GM21390 (cell line): ENCODE results near the gene LTO1.
"Not testable (repeated sequence)": the region's sequence is repeated elsewhere in the genome, so short reads cannot be mapped to it uniquely, and the experiment has no call there.

ENCODE experiments used
- ATAC-seq: cut with Tn5 transposase; IDR thresholded peaks from one replicate; pipeline ENCODE4 v1.9.1; 2021; ENCODE audit not compliant: unreplicated experiment

LTO1 gene

DNA sequence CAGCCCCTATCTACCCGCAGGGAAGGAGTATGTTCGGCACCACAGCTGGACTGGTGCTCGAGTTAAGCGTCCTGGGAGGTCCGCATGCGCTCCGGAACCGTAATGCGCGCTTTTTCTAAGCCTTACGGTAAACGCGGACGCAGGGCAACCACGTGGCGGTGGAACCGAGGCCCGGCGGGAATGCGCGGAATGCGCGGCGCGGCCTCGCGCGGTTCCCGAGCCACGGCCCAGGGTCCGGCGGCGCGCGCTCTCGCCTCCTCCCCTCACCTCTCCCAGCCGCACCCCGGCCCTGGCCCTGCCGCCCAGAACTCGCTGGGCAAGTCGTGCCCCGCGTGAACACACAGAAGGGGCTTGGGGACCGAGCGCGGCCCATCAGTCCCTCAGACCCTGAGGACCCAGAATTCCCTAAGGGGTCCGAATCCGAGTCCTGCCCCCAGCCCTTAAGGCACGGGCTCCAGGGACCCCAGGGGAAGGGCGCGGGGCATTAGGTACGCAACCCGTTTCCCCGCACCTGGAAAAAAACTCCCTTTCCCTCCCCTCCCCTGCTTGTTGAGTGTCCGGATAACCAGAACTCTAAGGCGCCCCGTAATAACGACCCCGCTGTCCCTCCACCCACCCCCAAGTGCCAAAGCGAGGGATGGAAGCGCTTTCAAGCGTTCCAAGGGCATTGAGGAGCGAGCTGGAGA, 38.5 kb downstream of the LTO1 start:
- ATAC-seq = no peak

DNA sequence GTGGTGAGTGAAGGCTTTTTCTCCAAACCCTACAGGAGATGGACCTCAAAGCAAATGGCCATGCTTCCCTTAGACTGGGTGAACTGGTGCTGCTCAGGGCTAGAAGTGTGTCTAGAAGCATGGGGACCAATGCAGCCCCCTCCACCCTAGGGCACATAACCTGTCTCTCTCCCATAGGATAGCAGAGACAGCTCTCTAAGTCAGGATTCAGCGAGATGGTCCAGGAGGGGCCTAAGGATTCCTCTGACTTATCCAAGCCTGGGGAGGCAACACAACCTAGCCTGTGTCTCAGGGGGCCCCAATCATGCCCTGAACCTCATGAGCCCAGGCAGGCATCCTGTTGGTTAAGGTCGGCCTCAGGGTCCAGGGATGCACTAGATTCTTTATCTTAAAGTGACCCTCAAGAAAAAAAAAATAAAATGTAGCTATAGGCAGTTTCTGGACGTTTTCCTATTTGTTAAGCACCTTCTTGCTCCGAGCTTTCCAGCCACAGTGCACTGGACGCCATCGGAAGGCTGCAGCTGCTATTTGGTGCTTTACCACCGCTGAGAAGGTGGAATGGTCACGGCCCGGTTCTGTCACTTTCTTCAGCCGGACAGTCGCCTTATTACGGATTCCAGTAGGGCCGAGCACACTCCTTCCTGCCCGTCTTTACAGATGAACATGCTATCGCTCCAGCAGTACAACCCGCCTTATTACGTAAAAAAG, 39.2 kb downstream of the LTO1 start:
- ATAC-seq = no peak

DNA sequence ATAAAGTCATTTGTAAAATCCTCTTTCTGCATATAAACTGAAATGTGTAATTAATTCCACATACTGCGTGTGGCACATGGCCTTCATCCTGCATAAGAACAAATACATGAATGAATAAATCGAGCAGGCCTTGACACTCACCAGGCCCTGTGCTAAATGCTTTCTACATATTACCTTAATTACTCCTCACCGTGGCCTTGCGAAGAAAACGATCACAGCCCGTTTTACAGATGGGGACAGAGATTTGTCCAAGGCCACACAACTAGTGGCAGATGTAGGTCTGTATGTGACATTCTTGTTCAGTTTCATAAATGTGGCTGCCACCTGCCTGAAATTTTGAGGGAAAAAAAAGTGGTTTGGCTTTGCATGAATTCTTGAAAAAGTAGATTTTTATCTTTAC, 40.0 kb downstream of the LTO1 start:
- no peak for ATAC-seq

DNA sequence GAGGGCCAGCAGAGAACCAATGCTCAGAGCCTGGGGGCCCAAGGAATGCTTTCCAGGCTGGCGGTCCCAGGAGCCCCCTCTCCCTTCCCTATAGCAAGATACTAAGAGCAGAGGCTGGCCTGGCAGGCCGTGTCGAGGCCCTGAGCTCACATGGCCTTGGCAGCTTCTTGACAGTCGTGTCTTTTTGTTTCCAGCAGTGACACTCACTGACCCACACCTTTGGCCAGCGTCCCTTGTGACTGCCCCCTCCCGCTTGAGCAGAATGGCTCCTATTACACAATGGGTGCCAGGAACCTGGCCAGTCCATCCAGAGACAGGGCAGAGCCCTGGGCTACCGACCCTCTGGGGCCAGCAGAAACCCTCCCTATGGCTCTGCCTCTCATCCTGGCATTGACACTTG, 40.6 kb downstream of the LTO1 start:
- ATAC-seq = no peak

DNA sequence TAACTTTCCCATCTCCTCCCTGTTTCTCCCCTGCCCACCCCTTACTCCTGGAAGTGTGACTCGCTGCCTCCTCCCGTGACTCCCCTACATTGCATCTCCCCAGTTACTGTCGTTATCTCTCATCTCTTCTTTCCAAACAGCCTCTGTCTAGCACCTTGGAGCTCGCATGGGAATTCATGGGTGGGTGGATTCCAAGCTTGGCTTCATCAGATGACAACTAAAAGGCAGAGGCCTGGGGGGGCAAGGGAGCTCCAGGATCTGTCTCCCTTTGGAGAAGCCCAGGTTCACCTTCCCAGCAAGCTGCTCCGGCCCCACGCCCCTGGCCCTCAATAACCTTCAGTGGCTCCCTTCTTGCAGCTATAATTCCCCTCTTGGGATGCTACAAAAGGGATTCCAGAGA, 41.1 kb downstream of the LTO1 start:
- ATAC-seq = no peak

DNA sequence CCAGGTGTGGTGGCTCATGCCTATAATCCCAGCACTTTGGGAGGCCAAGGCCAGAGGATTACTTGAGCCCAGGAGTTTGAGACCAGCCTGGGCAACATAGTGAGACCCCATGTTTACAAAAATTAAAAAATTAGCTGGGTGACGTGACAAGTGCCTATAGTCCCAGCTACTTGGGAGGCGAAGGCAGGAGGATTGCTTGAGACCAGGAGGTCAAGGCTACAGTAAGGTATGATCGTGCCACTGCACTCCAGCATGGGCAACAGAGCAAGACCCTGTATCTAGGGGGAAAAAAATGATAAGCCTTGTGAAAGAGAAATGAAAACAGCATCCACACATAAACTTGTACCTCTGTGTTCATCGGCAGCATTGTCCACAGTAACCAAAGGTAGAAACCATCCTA, 42.3 kb downstream of the LTO1 start:
- ATAC-seq = no peak

DNA sequence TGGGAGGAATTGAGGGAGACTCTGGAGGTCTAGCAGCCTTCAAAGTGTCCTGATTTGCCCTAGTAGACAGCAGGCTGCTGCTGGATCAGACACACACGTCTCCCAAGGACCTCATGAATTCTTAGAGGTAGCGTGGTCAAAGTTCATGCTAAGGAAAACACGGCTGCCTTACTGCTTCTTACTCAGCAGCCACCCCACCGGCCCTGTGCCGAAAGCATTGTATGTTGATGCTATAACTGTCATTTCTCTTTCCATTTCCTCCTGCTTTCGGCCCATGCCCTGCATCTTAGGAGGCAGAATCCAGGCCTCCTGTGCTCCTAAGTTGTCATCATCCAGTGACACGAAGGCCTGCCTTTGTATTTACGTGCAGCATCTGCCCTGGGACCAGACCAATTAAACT, 44.7 kb downstream of the LTO1 start:
- no peak for ATAC-seq

DNA sequence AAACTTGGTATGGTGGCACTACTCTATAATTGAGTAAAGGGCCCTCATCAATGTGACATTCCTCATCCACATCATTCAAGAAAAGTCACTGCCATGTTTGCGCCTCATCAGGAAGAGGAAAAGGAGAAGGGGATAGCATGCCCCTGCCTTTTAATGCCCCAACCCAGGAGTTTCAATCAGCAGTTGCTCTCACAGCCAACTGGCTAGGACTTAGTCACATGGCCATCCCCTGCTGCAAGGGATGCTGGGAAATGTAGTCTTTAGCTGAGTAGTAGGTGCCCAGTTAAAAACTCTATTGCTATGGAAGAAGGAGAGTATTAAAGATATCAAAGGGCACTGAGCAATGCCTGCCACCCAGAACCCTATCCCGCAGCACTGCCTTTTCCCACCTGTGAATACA, 45.1 kb downstream of the LTO1 start:
- no peak for ATAC-seq

DNA sequence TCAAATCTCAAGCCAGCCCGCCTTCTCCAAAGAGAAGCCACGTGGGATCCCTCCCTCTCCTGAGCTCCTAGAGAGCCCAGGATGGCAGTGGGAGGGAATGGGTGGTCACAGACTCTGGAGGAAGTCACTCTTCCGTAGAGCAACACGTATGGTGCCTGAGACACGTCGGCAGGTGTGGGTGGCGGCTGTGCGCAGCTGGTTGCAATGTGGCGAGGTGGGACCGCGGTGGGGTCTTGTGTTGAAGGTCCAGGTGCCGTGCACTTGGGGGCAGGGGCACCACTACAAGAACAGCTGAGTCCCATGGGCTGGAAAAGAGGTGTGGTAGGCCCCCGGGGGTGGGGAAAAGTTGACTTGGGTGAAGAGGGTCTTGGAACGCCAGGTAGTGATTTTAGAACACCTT, 47.6 kb downstream of the LTO1 start:
- ATAC-seq = no peak

DNA sequence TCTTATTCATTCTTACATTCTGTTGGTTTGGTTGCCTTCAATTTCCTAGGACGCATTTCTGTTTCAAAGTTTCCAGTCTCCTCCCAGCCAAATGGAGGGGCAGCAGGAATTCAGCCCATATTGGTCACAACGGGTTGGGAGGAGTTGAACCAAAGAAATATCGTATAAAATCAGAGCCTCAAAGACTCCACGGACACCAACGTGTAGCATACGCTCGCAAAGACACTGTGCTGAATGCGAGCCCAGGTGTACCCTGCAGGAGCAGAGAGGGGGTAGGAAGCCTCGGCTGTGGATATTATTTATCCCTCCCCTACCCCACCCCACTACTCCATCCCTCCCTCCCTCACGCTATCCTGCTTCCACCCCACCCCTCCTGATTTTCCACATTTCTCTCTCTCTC, 49.7 kb downstream of the LTO1 start:
- no peak for ATAC-seq

DNA sequence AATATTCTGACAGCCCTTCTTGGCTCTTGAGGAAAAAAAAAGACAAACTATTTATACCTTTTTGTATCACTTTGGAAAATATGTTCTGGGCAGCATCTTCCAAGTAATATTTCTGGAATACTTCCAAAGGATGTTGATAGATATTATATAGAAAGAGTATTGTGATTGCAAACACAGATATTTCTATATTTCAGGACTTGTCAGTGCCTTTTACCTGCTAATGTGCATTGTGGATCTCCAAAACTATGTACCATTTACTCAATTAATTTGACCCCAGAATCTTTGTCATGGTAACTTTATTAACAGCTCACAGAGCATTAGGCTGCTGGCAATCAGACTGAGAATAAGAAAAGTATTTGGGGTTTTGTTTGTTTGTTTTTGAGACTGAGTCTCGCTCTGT, 50.9 kb downstream of the LTO1 start:
- ATAC-seq = no peak

DNA sequence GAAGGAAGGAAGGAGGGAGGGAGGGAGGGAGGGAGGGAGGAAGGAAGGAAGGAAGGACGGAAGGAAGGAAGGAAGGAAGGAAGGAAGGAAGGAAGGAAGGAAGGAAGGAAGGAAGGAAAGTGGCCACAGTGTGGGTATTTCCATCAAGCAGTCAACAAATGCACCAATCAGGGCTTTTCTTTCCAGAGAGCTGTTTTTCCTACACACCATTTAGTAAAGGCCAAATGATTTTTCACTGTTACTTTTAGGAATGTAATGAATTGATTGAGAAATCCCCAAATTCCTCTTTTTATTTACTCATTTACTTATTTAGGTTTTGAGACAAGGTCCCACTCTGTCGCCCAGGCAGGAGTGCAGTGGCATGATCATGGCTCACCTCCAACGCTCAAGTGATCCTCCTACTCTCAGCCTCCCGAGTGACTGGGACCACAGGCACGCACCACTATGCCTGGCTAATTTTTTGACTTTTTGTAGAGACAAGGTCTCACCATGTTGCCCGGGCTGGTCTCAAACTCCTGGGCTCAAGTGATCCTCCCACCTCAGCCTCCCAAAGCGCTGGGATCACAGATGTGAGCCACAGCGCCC, 53.0 kb downstream of the LTO1 start:
- not testable (repeated sequence) for ATAC-seq

DNA sequence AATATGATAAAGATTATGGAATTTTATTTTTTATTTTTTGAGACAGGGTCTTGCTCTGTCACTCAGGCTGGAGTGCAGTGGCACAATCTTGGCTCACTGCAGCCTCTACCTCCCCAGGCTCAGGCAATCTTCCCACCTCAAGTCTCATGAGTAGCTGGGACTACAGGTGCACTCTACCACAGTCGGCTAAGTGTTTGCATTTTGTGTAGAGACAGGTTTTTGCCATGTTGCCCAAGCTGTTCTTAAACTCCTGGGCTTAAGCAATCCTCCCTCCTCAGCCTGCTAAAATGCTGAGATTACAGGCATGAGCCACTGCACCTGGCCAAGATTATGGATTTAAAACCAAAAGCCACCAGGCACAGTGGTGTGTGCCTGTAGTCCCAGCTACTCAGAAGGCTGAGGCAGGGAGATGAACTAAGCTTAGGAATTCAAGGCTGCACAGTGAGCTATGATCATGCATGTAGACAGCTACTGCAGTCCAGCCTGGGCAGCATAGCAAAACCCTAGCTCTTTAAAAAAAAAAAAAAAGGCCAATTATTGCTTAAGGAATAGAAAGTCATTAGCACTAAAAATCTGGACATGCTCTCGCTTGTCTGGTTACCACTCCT, 54.4 kb downstream of the LTO1 start:
- no peak for ATAC-seq

DNA sequence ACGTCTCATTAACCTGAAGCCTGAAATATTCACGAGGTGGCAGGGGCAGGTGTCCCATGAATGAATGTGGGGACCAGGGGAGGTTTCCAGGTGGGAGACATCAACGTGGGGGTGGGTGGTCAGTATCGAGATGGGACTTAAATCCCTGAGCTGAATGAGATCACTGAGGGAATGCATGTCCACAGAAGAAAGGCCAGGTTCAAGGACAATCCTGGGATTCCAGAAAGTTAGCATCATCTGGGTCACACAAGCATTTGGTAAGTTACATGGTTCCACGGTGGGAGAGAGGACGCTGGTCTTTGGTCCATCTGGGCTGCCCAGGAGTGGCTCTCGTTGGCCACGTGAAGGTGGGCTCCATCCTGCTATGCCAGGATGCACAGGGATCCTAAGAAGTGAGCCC, 56.9 kb downstream of the LTO1 start:
- ATAC-seq = no peak

DNA sequence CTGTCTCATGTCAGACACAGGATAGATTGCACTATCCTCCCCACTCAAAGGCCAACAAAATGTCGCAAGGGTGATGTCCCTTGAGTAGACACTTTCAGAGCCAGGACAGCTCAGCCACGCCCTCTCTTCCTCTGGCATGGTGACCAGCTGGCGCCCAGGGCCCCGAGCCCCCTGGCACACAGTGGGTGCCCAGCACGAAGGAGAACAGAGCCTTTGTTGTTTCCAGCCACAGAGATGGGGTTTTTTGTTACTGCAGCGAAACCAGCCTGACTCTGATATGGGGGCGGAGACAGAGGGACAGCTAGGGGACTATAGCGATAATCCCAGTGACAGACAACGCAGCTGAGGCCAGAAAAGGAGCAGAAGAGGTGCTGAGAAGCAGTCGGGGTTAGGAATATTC, 57.5 kb downstream of the LTO1 start:
- ATAC-seq = no peak

DNA sequence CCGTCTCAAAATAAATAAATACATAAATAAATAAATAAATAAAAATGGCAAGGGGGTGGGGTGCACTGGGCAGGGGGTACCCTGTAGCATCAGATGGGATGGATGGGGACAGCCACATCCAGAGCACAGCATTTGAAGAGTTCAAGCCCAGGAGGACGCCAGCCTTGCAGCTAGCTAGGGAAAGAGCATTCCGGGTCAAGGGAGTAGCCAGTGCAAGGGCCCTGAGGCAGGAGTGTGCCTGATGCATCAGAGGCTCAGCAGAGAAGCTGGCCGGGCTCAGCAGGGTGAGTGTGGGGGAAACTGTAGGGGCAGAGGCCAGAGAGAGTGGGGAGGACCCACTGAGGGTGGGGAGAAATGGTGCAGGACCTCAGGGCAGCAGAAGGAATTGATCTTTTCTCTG, 57.9 kb downstream of the LTO1 start:
- ATAC-seq = no peak
